ENCODE results near the gene MS4A18. TPM values are rescaled to one million over a fixed set of nuclear protein-coding genes. Genes with fewer than 3 reads are reported as not detected.

Gene MS4A18
- total and polyA plus RNA-seq, 2 experiments from 2014 or later = not detected

- no peaks in the 10 kb centered on the region for H3K36me3 ChIP-seq (ENCODE audit: low read depth)
- no peaks in the 10 kb centered on the region for H3K9me2 ChIP-seq (ENCODE audit: insufficient read depth)
- 44 to 48% methylated on average over 12 of the region's 12 CpGs for WGBS, 2 experiments (ENCODE audit: low coverage in 1 of 2, low lambda C conversion rate in 2 of 2, missing lambda C conversion rate in 2 of 2)
- no peak overlapping the region for H3K27ac ChIP-seq
- H3K9ac ChIP-seq = no peak overlapping the region
- H3K9me3 ChIP-seq (ENCODE audit: low read depth) = no peaks in the 10 kb centered on the region
- no peak overlapping the region for H3K4me2 ChIP-seq (ENCODE audit: unreplicated experiment)
- H2AFZ ChIP-seq = no peak overlapping the region
- no peaks in the 10 kb centered on the region for H4K20me1 ChIP-seq (ENCODE audit: insufficient read depth)
- in situ Hi-C loops (cut with MboI) = no loop called here
- peaks cover 9% of the 10 kb centered on the region; the same call in 1 of the 2 replicates for H3F3A ChIP-seq (ENCODE audit: insufficient read depth)
- H3K27me3 ChIP-seq (replicated peaks; ENCODE audit: insufficient read depth) = peaks cover 21% of the 10 kb centered on the region
- no peak for TF ChIP-seq EZH2 (IDR thresholded peaks at IDR 0.05; ENCODE audit: insufficient read depth, poor library complexity, severe bottlenecking)
- no peak for TF ChIP-seq EZH2phosphoT487 (IDR thresholded peaks at IDR 0.05; ENCODE audit: insufficient read depth, low read depth)
- no peaks in the 10 kb centered on the region for H3K79me2 ChIP-seq (ENCODE audit: insufficient read depth)
- H3K4me1 ChIP-seq (ENCODE audit: insufficient read depth) = peaks cover 16% of the 10 kb centered on the region
- no peak for DNase-seq
- no peak overlapping the region for H3K4me3 ChIP-seq
Observed at GRCh38 chr11:60782393-60783140, 58.0 kb downstream of the MS4A18 start.

GRCh38 chr11:60783141-60783484 is 58.6 kb downstream of the MS4A18 start:
- no peaks in the 10 kb centered on the region for H4K20me1 ChIP-seq (ENCODE audit: insufficient read depth)
- H2AFZ ChIP-seq = no peak overlapping the region
- 90 to 93% methylated on average over 7 to 8 of the region's 8 CpGs for WGBS, 2 experiments (ENCODE audit: low coverage in 1 of 2, low lambda C conversion rate in 2 of 2, missing lambda C conversion rate in 2 of 2)
- no peaks in the 10 kb centered on the region for H3K9me3 ChIP-seq (ENCODE audit: low read depth)
- no peaks in the 10 kb centered on the region for H3K79me2 ChIP-seq (ENCODE audit: insufficient read depth)
- peaks cover 3% of the 10 kb centered on the region; the same call in 1 of the 2 replicates for H3F3A ChIP-seq (ENCODE audit: insufficient read depth)
- in situ Hi-C loops (cut with MboI) = no loop called here
- H3K4me1 ChIP-seq (ENCODE audit: insufficient read depth) = peaks cover 12% of the 10 kb centered on the region; the same call in 1 of the 2 replicates
- no peak overlapping the region for H3K9ac ChIP-seq
- TF ChIP-seq EZH2phosphoT487 (IDR thresholded peaks at IDR 0.05; ENCODE audit: insufficient read depth, low read depth) = no peak
- TF ChIP-seq EZH2 (IDR thresholded peaks at IDR 0.05; ENCODE audit: insufficient read depth, poor library complexity, severe bottlenecking) = no peak
- no peak overlapping the region for H3K4me2 ChIP-seq (ENCODE audit: unreplicated experiment)
- peaks cover 21% of the 10 kb centered on the region for H3K27me3 ChIP-seq (replicated peaks; ENCODE audit: insufficient read depth)
- no peaks in the 10 kb centered on the region for H3K36me3 ChIP-seq (ENCODE audit: low read depth)
- no peak overlapping the region for H3K27ac ChIP-seq
- H3K4me3 ChIP-seq = no peak overlapping the region
- no peaks in the 10 kb centered on the region for H3K9me2 ChIP-seq (ENCODE audit: insufficient read depth)
- no peak for DNase-seq

GRCh38 chr11:60783911-60784310 is 59.4 kb downstream of the MS4A18 start:
- H3K9me2 ChIP-seq (ENCODE audit: insufficient read depth) = no peaks in the 10 kb centered on the region
- in situ Hi-C loops (cut with MboI) = no loop called here

GRCh38 chr11:60785136-60785535 is 60.6 kb downstream of the MS4A18 start, which contains the start of gene MS4A10:
Gene MS4A10, plus strand, starts transcription at chr11:60785333. Its CDS starts 5,003 bp downstream, at chr11:60790336.
- TF ChIP-seq EZH2phosphoT487 (IDR thresholded peaks at IDR 0.05; ENCODE audit: insufficient read depth, low read depth) = no peak
- no peak for TF ChIP-seq EZH2 (IDR thresholded peaks at IDR 0.05; ENCODE audit: insufficient read depth, poor library complexity, severe bottlenecking)
- H3K4me2 ChIP-seq (ENCODE audit: unreplicated experiment) = no peak within 1 kb of the TSS
- peaks cover 20% of the 10 kb centered on the region for H3K27me3 ChIP-seq (replicated peaks; ENCODE audit: insufficient read depth)
- H4K20me1 ChIP-seq (ENCODE audit: insufficient read depth) = no peaks in the 10 kb centered on the region
- H2AFZ ChIP-seq = no peak within 1 kb of the TSS
- H3K9ac ChIP-seq = no peak within 1 kb of the TSS
- peaks cover 12% of the 10 kb centered on the region; the same call in 1 of the 2 replicates for H3K4me1 ChIP-seq (ENCODE audit: insufficient read depth)
- H3K27ac ChIP-seq = no peak within 1 kb of the TSS
- H3K9me2 ChIP-seq (ENCODE audit: insufficient read depth) = no peaks in the 10 kb centered on the region
- H3K4me3 ChIP-seq = no peak within 1 kb of the TSS
- no peaks in the 10 kb centered on the region for H3K36me3 ChIP-seq (ENCODE audit: low read depth)
- in situ Hi-C loops (cut with MboI) = no loop called here
- 13 to 17% methylated on average over 9 of the region's 9 CpGs for WGBS, 2 experiments (ENCODE audit: low coverage in 1 of 2, low lambda C conversion rate in 2 of 2, missing lambda C conversion rate in 2 of 2)
- H3K9me3 ChIP-seq (ENCODE audit: low read depth) = no peaks in the 10 kb centered on the region
- H3F3A ChIP-seq (ENCODE audit: insufficient read depth) = no peaks in the 10 kb centered on the region
- no peaks in the 10 kb centered on the region for H3K79me2 ChIP-seq (ENCODE audit: insufficient read depth)
- no peak for DNase-seq

More at GRCh38 chr11:60783911-60784310, 59.4 kb downstream of the MS4A18 start:
- no peak for DNase-seq
- Histone ChIP-seq H3K36me3 (ENCODE audit: low read depth) (no peaks in the 10 kb centered on the region), H3K79me2 (ENCODE audit: insufficient read depth) (no peaks in the 10 kb centered on the region), H3F3A (ENCODE audit: insufficient read depth) (no peaks in the 10 kb centered on the region), H3K4me2 (ENCODE audit: unreplicated experiment) (no peak overlapping the region), H3K27ac (no peak overlapping the region), H3K4me3 (no peak overlapping the region), H3K27me3 (replicated peaks; ENCODE audit: insufficient read depth) (peaks cover 21% of the 10 kb centered on the region), H4K20me1 (ENCODE audit: insufficient read depth) (no peaks in the 10 kb centered on the region), H3K4me1 (ENCODE audit: insufficient read depth) (peaks cover 12% of the 10 kb centered on the region; the same call in 1 of the 2 replicates), H3K9me3 (ENCODE audit: low read depth) (no peaks in the 10 kb centered on the region), H3K9ac (no peak overlapping the region), H2AFZ (no peak overlapping the region)
- 69 to 71% methylated on average over 7 of the region's 7 CpGs for WGBS, 2 experiments (ENCODE audit: low coverage in 1 of 2, low lambda C conversion rate in 2 of 2, missing lambda C conversion rate in 2 of 2)
- no peak for TF ChIP-seq EZH2phosphoT487 (IDR thresholded peaks at IDR 0.05; ENCODE audit: insufficient read depth, low read depth)
- no peak for TF ChIP-seq EZH2 (IDR thresholded peaks at IDR 0.05; ENCODE audit: insufficient read depth, poor library complexity, severe bottlenecking)
